SK-N-SH treated with all-trans-retinoic acid at 6 μM for 48 hours (cell line): ENCODE results near the gene CATSPER3.

Experiments used
- ATAC-seq: fragments of 200-7000 bp; cut with Tn5 transposase; 3 replicates; pipeline ENCODE4 v1.9.1; 2020; ENCODE audit warnings: mild to moderate bottlenecking, moderate library complexity
- ARNTL ChIP-seq: fragments of 450-650 bp; formaldehyde crosslinking; IDR thresholded peaks from 2 replicates; pipeline ENCODE4 v1.5.0; 2020; ENCODE audit warnings: low read depth, mild to moderate bottlenecking, moderate library complexity, borderline replicate concordance
- CREB5 ChIP-seq: fragments of 250-450 bp; sonication (Bioruptor Pico); IDR thresholded peaks from 2 replicates; pipeline ENCODE4 v1.5.1; 2020; ENCODE audit warnings: low read depth, mild to moderate bottlenecking, moderate library complexity
- CSDC2 ChIP-seq: fragments of 250-450 bp; sonication (Bioruptor Pico); IDR thresholded peaks from 2 replicates; pipeline ENCODE4 v1.5.0; 2020; ENCODE audit warnings: mild to moderate bottlenecking, moderate library complexity
- CSRNP3 ChIP-seq: fragments of 250-450 bp; sonication (Bioruptor Pico); IDR thresholded peaks from 2 replicates; pipeline ENCODE4 v1.5.1; 2021; ENCODE audit warnings: mild to moderate bottlenecking, moderate library complexity
- ESRRG ChIP-seq: fragments of 250-450 bp; sonication (Bioruptor Pico); IDR thresholded peaks from 2 replicates; pipeline ENCODE4 v1.6.1; 2021; ENCODE audit warnings: mild to moderate bottlenecking
- GLIS3 ChIP-seq: fragments of 250-450 bp; sonication (Bioruptor Pico); IDR thresholded peaks from 2 replicates; pipeline ENCODE4 v1.5.0; 2020; ENCODE audit warnings: mild to moderate bottlenecking, moderate library complexity
- OSR1 ChIP-seq: fragments of 250-450 bp; sonication (Bioruptor Pico); IDR thresholded peaks from 2 replicates; pipeline ENCODE4 v1.8.0; 2022; ENCODE audit warnings: moderate library complexity, mild to moderate bottlenecking, inconsistent platforms
- PATZ1 ChIP-seq: fragments of 250-450 bp; sonication (Bioruptor Pico); IDR thresholded peaks from 2 replicates; pipeline ENCODE4 v1.8.0; 2020; ENCODE audit warnings: mild to moderate bottlenecking, moderate library complexity, borderline replicate concordance
- POU6F1 ChIP-seq: fragments of 250-450 bp; sonication (Bioruptor Pico); IDR thresholded peaks from 2 replicates; pipeline ENCODE4 v1.8.0; 2021; ENCODE audit warnings: low read depth, mild to moderate bottlenecking, moderate library complexity, borderline replicate concordance
- PPARA ChIP-seq: fragments of 250-450 bp; sonication (Bioruptor Pico); IDR thresholded peaks from 2 replicates; pipeline ENCODE4 v1.5.0; 2020; ENCODE audit warnings: mild to moderate bottlenecking, borderline replicate concordance
- SNAI2 ChIP-seq: fragments of 250-450 bp; sonication (Bioruptor Pico); IDR thresholded peaks from 2 replicates; pipeline ENCODE4 v1.5.0; 2020; ENCODE audit warnings: mild to moderate bottlenecking, moderate library complexity
- TCF4 ChIP-seq: fragments of 250-450 bp; sonication (Bioruptor Pico); IDR thresholded peaks from 2 replicates; pipeline ENCODE4 v1.8.0; 2021; ENCODE audit warnings: mild to moderate bottlenecking, moderate library complexity, borderline replicate concordance
- TOX ChIP-seq: fragments of 250-450 bp; sonication (Bioruptor Pico); IDR thresholded peaks from 2 replicates; pipeline ENCODE4 v1.8.0; 2021; ENCODE audit warnings: mild to moderate bottlenecking, moderate library complexity, borderline replicate concordance
- TSHZ2 ChIP-seq: fragments of 250-450 bp; sonication (Bioruptor Pico); IDR thresholded peaks from 2 replicates; pipeline ENCODE4 v1.5.0; 2020; ENCODE audit warnings: mild to moderate bottlenecking, moderate library complexity
- ZC3H10 ChIP-seq: fragments of 250-450 bp; sonication (Bioruptor Pico); IDR thresholded peaks from 2 replicates; pipeline ENCODE4 v1.5.1; 2021; ENCODE audit warnings: mild to moderate bottlenecking, moderate library complexity
- ZFP3 ChIP-seq: fragments of 250-450 bp; sonication (Bioruptor Pico); IDR thresholded peaks from 2 replicates; pipeline ENCODE4 v1.5.0; 2020; ENCODE audit warnings: mild to moderate bottlenecking, moderate library complexity
- ZFP30 ChIP-seq: fragments of 450-650 bp; formaldehyde crosslinking; IDR thresholded peaks from 2 replicates; pipeline ENCODE4 v1.5.0; 2022; ENCODE audit warnings: mild to moderate bottlenecking, moderate library complexity
- ZNF565 ChIP-seq: fragments of 450-650 bp; formaldehyde crosslinking; conservative IDR thresholded peaks from 2 replicates; pipeline ENCODE4 v1.5.0; 2020; ENCODE audit warnings: low read depth, mild to moderate bottlenecking, moderate library complexity
- ZNF70 ChIP-seq: fragments of 450-650 bp; formaldehyde crosslinking; IDR thresholded peaks from 2 replicates; pipeline ENCODE4 v1.5.0; 2020; ENCODE audit warnings: mild to moderate bottlenecking, moderate library complexity
- ZNF8 ChIP-seq: fragments of 450-650 bp; formaldehyde crosslinking; IDR thresholded peaks from 2 replicates; pipeline ENCODE4 v1.5.0; 2020; ENCODE audit warnings: mild to moderate bottlenecking, moderate library complexity

The CATSPER3 gene

GRCh38 chr5:135045488-135045887 is 77.8 kb downstream of the CATSPER3 start:
- no peak for TF ChIP-seq SNAI2 (CRISPR knock-in tag)
- no peak for TF ChIP-seq GLIS3 (CRISPR knock-in tag)
- TF ChIP-seq OSR1 (CRISPR knock-in tag): no peak
- TF ChIP-seq PATZ1 (CRISPR knock-in tag): no peak
- no peak for TF ChIP-seq CSDC2 (CRISPR knock-in tag)
- TF ChIP-seq ZNF565 (CRISPR knock-in tag): no peak
- no peak for TF ChIP-seq ZNF8 (CRISPR knock-in tag)
- TF ChIP-seq CREB5 (CRISPR knock-in tag): no peak
- no peak for ATAC-seq

GRCh38 chr5:135046661-135047346 is 79.1 kb downstream of the CATSPER3 start:
- no peak for TF ChIP-seq ZC3H10
- TF ChIP-seq CSDC2 (CRISPR knock-in tag): no peak
- TF ChIP-seq PPARA (CRISPR knock-in tag): no peak
- TF ChIP-seq ARNTL (CRISPR knock-in tag): no peak
- TF ChIP-seq PATZ1 (CRISPR knock-in tag): no peak
- TF ChIP-seq ESRRG (CRISPR knock-in tag): no peak
- TF ChIP-seq CSRNP3 (CRISPR knock-in tag): no peak
- TF ChIP-seq ZFP30: no peak
- TF ChIP-seq ZFP3 (CRISPR knock-in tag): no peak
- no peak for TF ChIP-seq GLIS3 (CRISPR knock-in tag)
- no peak for TF ChIP-seq ZNF565 (CRISPR knock-in tag)
- TF ChIP-seq TSHZ2 (CRISPR knock-in tag): no peak
- ATAC-seq: no peak

GRCh38 chr5:135047347-135047695 is 79.6 kb downstream of the CATSPER3 start:
- TF ChIP-seq ZNF70: no peak
- no peak for TF ChIP-seq ZFP3 (CRISPR knock-in tag)
- TF ChIP-seq ZC3H10: no peak
- no peak for TF ChIP-seq OSR1 (CRISPR knock-in tag)
- no peak for TF ChIP-seq POU6F1 (CRISPR knock-in tag)
- no peak for TF ChIP-seq ZFP30
- TF ChIP-seq CREB5 (CRISPR knock-in tag): no peak
- TF ChIP-seq ZNF8 (CRISPR knock-in tag): no peak
- TF ChIP-seq ARNTL (CRISPR knock-in tag): no peak
- no peak for TF ChIP-seq GLIS3 (CRISPR knock-in tag)
- TF ChIP-seq SNAI2 (CRISPR knock-in tag): no peak
- TF ChIP-seq TOX (CRISPR knock-in tag): no peak
- no peak for TF ChIP-seq TCF4 (CRISPR knock-in tag)
- no peak for ATAC-seq
